Measurements from ENCODE around the gene FRMPD1. TPM values are rescaled to one million over a fixed set of nuclear protein-coding genes. Genes with fewer than 3 reads are reported as not detected.
A peak's percentile ranks its signal among the peaks of the same experiment; 100 is the strongest.

The FRMPD1 gene
- total RNA-seq, 1 donor from 2014 or later, result 6.3 TPM

GRCh38 chr9:37693260-37693659, 42.5 kb downstream of the FRMPD1 start:
- Histone ChIP-seq H3K27me3 (ENCODE audit: control insufficient read depth in 3 of 3, insufficient read depth in 3 of 3, low read length in 3 of 3) (no peaks in the 10 kb centered on the region), H3K4me1 (ENCODE audit: control insufficient read depth in 3 of 3, insufficient read depth in 3 of 3, low read length in 3 of 3) (peaks cover 7 to 18% (median 8%) of the 10 kb centered on the region in 3 donors), H3K4me3 (ENCODE audit: low read length in 3 of 3) (peak overlapping the region; percentile 55 to 70 (median 63)), H3K9ac (ENCODE audit: low read depth in 1 of 3, low read length in 3 of 3) (peak overlapping the region; percentile 34 to 81 (median 46)), H3K36me3 (ENCODE audit: control insufficient read depth in 3 of 3, insufficient read depth in 3 of 3, low read length in 3 of 3) (no peaks in the 10 kb centered on the region), H3K9me3 (ENCODE audit: control insufficient read depth in 3 of 3, low read length in 3 of 3) (no peaks in the 10 kb centered on the region), H3K27ac (ENCODE audit: low read depth, low read length) (peak overlapping the region; percentile 62)

- Histone ChIP-seq H3K9me3 (ENCODE audit: control insufficient read depth in 3 of 3, low read length in 3 of 3) (no peaks in the 10 kb centered on the region), H3K9ac (ENCODE audit: low read depth in 1 of 3, low read length in 3 of 3) (no peak overlapping the region), H3K4me3 (ENCODE audit: low read length in 3 of 3) (no peak overlapping the region), H3K27me3 (ENCODE audit: control insufficient read depth in 3 of 3, insufficient read depth in 3 of 3, low read length in 3 of 3) (no peaks in the 10 kb centered on the region), H3K27ac (ENCODE audit: low read depth, low read length) (no peak overlapping the region), H3K36me3 (ENCODE audit: control insufficient read depth in 3 of 3, insufficient read depth in 3 of 3, low read length in 3 of 3) (no peaks in the 10 kb centered on the region), H3K4me1 (ENCODE audit: control insufficient read depth in 3 of 3, insufficient read depth in 3 of 3, low read length in 3 of 3) (peaks cover 7 to 18% (median 8%) of the 10 kb centered on the region in 3 donors)
Measured at GRCh38 chr9:37694355-37694754, 43.6 kb downstream of the FRMPD1 start.

GRCh38 chr9:37696528-37696927, 45.8 kb downstream of the FRMPD1 start:
- H3K36me3 ChIP-seq (ENCODE audit: control insufficient read depth in 3 of 3, insufficient read depth in 3 of 3, low read length in 3 of 3), result no peaks in the 10 kb centered on the region
- H3K27ac ChIP-seq (ENCODE audit: low read depth, low read length), result no peak overlapping the region
- H3K4me3 ChIP-seq (ENCODE audit: low read length in 3 of 3), result no peak overlapping the region
- H3K4me1 ChIP-seq (ENCODE audit: control insufficient read depth in 3 of 3, insufficient read depth in 3 of 3, low read length in 3 of 3), result peaks cover 7 to 18% (median 8%) of the 10 kb centered on the region in 3 donors
- H3K9me3 ChIP-seq (ENCODE audit: control insufficient read depth in 3 of 3, low read length in 3 of 3), result no peaks in the 10 kb centered on the region
- no peaks in the 10 kb centered on the region for H3K27me3 ChIP-seq (ENCODE audit: control insufficient read depth in 3 of 3, insufficient read depth in 3 of 3, low read length in 3 of 3)
- no peak overlapping the region for H3K9ac ChIP-seq (ENCODE audit: low read depth in 1 of 3, low read length in 3 of 3)

GRCh38 chr9:37700131-37700530, 49.4 kb downstream of the FRMPD1 start:
- Histone ChIP-seq H3K4me1 (ENCODE audit: control insufficient read depth in 3 of 3, insufficient read depth in 3 of 3, low read length in 3 of 3) (no peaks in the 10 kb centered on the region), H3K27me3 (ENCODE audit: control insufficient read depth in 3 of 3, insufficient read depth in 3 of 3, low read length in 3 of 3) (no peaks in the 10 kb centered on the region), H3K9me3 (ENCODE audit: control insufficient read depth in 3 of 3, low read length in 3 of 3) (no peaks in the 10 kb centered on the region), H3K27ac (ENCODE audit: low read depth, low read length) (no peak overlapping the region), H3K36me3 (ENCODE audit: control insufficient read depth in 3 of 3, insufficient read depth in 3 of 3, low read length in 3 of 3) (no peaks in the 10 kb centered on the region), H3K4me3 (ENCODE audit: low read length in 3 of 3) (no peak overlapping the region), H3K9ac (ENCODE audit: low read depth in 1 of 3, low read length in 3 of 3) (no peak overlapping the region)

- H3K9ac ChIP-seq (ENCODE audit: low read depth in 1 of 3, low read length in 3 of 3), result no peak overlapping the region
- H3K36me3 ChIP-seq (ENCODE audit: control insufficient read depth in 3 of 3, insufficient read depth in 3 of 3, low read length in 3 of 3), result no peaks in the 10 kb centered on the region
Measured at GRCh38 chr9:37700900-37701299, 50.1 kb downstream of the FRMPD1 start.

GRCh38 chr9:37705787-37706186, 55.0 kb downstream of the FRMPD1 start:
- H3K9ac ChIP-seq (ENCODE audit: low read depth in 1 of 3, low read length in 3 of 3), result no peak overlapping the region
- H3K4me3 ChIP-seq (ENCODE audit: low read length in 3 of 3), result no peak overlapping the region
- no peaks in the 10 kb centered on the region for H3K27me3 ChIP-seq (ENCODE audit: control insufficient read depth in 3 of 3, insufficient read depth in 3 of 3, low read length in 3 of 3)
- H3K36me3 ChIP-seq (ENCODE audit: control insufficient read depth in 3 of 3, insufficient read depth in 3 of 3, low read length in 3 of 3), result no peaks in the 10 kb centered on the region
- no peaks in the 10 kb centered on the region for H3K9me3 ChIP-seq (ENCODE audit: control insufficient read depth in 3 of 3, low read length in 3 of 3)
- H3K27ac ChIP-seq (ENCODE audit: low read depth, low read length), result no peak overlapping the region
- H3K4me1 ChIP-seq (ENCODE audit: control insufficient read depth in 3 of 3, insufficient read depth in 3 of 3, low read length in 3 of 3), result no peaks in the 10 kb centered on the region

More at GRCh38 chr9:37700900-37701299, 50.1 kb downstream of the FRMPD1 start:
- H3K9me3 ChIP-seq (ENCODE audit: control insufficient read depth in 3 of 3, low read length in 3 of 3), result no peaks in the 10 kb centered on the region
- no peak overlapping the region for H3K4me3 ChIP-seq (ENCODE audit: low read length in 3 of 3)
- H3K4me1 ChIP-seq (ENCODE audit: control insufficient read depth in 3 of 3, insufficient read depth in 3 of 3, low read length in 3 of 3), result no peaks in the 10 kb centered on the region
- no peak overlapping the region for H3K27ac ChIP-seq (ENCODE audit: low read depth, low read length)
- no peaks in the 10 kb centered on the region for H3K27me3 ChIP-seq (ENCODE audit: control insufficient read depth in 3 of 3, insufficient read depth in 3 of 3, low read length in 3 of 3)

GRCh38 chr9:37706290-37706689, 55.5 kb downstream of the FRMPD1 start:
- H3K9me3 ChIP-seq (ENCODE audit: control insufficient read depth in 3 of 3, low read length in 3 of 3), result no peaks in the 10 kb centered on the region
- H3K27me3 ChIP-seq (ENCODE audit: control insufficient read depth in 3 of 3, insufficient read depth in 3 of 3, low read length in 3 of 3), result no peaks in the 10 kb centered on the region
- no peak overlapping the region for H3K4me3 ChIP-seq (ENCODE audit: low read length in 3 of 3)
- H3K9ac ChIP-seq (ENCODE audit: low read depth in 1 of 3, low read length in 3 of 3), result no peak overlapping the region
- peaks cover 0 to under 1% (median 0%) of the 10 kb centered on the region in 3 donors for H3K36me3 ChIP-seq (ENCODE audit: control insufficient read depth in 3 of 3, insufficient read depth in 3 of 3, low read length in 3 of 3)
- H3K27ac ChIP-seq (ENCODE audit: low read depth, low read length), result no peak overlapping the region
- no peaks in the 10 kb centered on the region for H3K4me1 ChIP-seq (ENCODE audit: control insufficient read depth in 3 of 3, insufficient read depth in 3 of 3, low read length in 3 of 3)

- Histone ChIP-seq H3K36me3 (ENCODE audit: control insufficient read depth in 3 of 3, insufficient read depth in 3 of 3, low read length in 3 of 3) (peaks cover 0 to 2% (median 0%) of the 10 kb centered on the region in 3 donors), H3K9me3 (ENCODE audit: control insufficient read depth in 3 of 3, low read length in 3 of 3) (no peaks in the 10 kb centered on the region), H3K27ac (ENCODE audit: low read depth, low read length) (no peak overlapping the region), H3K4me1 (ENCODE audit: control insufficient read depth in 3 of 3, insufficient read depth in 3 of 3, low read length in 3 of 3) (no peaks in the 10 kb centered on the region), H3K9ac (ENCODE audit: low read depth in 1 of 3, low read length in 3 of 3) (no peak overlapping the region), H3K27me3 (ENCODE audit: control insufficient read depth in 3 of 3, insufficient read depth in 3 of 3, low read length in 3 of 3) (no peaks in the 10 kb centered on the region), H3K4me3 (ENCODE audit: low read length in 3 of 3) (no peak overlapping the region)
Measured at GRCh38 chr9:37707748-37708147, 57.0 kb downstream of the FRMPD1 start.

GRCh38 chr9:37710046-37710445, 59.3 kb downstream of the FRMPD1 start:
- no peaks in the 10 kb centered on the region for H3K4me1 ChIP-seq (ENCODE audit: control insufficient read depth in 3 of 3, insufficient read depth in 3 of 3, low read length in 3 of 3)
- H3K9ac ChIP-seq (ENCODE audit: low read depth in 1 of 3, low read length in 3 of 3), result no peak overlapping the region
- H3K9me3 ChIP-seq (ENCODE audit: control insufficient read depth in 3 of 3, low read length in 3 of 3), result no peaks in the 10 kb centered on the region
- H3K27ac ChIP-seq (ENCODE audit: low read depth, low read length), result no peak overlapping the region
- H3K4me3 ChIP-seq (ENCODE audit: low read length in 3 of 3), result no peak overlapping the region
- H3K36me3 ChIP-seq (ENCODE audit: control insufficient read depth in 3 of 3, insufficient read depth in 3 of 3, low read length in 3 of 3), result peaks cover 0 to 2% (median 0%) of the 10 kb centered on the region in 3 donors
- H3K27me3 ChIP-seq (ENCODE audit: control insufficient read depth in 3 of 3, insufficient read depth in 3 of 3, low read length in 3 of 3), result no peaks in the 10 kb centered on the region

GRCh38 chr9:37715260-37715659, 64.5 kb downstream of the FRMPD1 start:
- Histone ChIP-seq H3K9ac (ENCODE audit: low read depth in 1 of 3, low read length in 3 of 3) (no peak overlapping the region), H3K4me3 (ENCODE audit: low read length in 3 of 3) (no peak overlapping the region), H3K9me3 (ENCODE audit: control insufficient read depth in 3 of 3, low read length in 3 of 3) (no peaks in the 10 kb centered on the region), H3K27ac (ENCODE audit: low read depth, low read length) (no peak overlapping the region), H3K36me3 (ENCODE audit: control insufficient read depth in 3 of 3, insufficient read depth in 3 of 3, low read length in 3 of 3) (peaks cover 0 to 2% (median 0%) of the 10 kb centered on the region in 3 donors), H3K4me1 (ENCODE audit: control insufficient read depth in 3 of 3, insufficient read depth in 3 of 3, low read length in 3 of 3) (no peaks in the 10 kb centered on the region), H3K27me3 (ENCODE audit: control insufficient read depth in 3 of 3, insufficient read depth in 3 of 3, low read length in 3 of 3) (no peaks in the 10 kb centered on the region)
